T follicular helper cell (primary cell): ENCODE results near the gene C1QTNF8.

Experiments
- DNase-seq: peaks from one replicate; pipeline ENCODE4 v3.0.0-alpha.2; 2020; ENCODE audit warnings: low read depth

Gene C1QTNF8

DNA sequence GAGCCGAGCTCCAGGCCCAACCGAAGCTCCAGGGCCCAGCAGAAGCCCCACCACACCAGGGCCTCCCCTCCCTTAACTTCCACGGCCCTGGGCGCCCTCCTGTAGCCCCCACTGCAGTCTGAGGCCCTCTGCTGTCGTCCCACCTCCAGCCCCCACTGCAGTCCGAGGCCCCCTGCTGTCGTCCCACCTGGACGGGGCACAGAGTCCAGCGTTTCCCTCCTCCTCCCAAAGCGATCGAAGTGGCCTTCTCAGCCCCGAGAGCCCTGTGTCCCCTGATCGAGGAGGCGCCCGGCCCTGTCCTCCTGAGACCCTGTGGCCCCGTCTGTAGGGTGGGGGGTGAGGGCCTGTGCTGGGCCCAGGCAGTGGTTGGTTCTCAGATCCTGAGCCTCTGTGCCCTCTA is 31.1 kb upstream of the C1QTNF8 start:
- no peak for DNase-seq

- DNase-seq = no peak
Measured at GRCh38 chr16:1126586-1126985, 30.5 kb upstream of the C1QTNF8 start.

GRCh38 chr16:1126044-1126443 is 30.0 kb upstream of the C1QTNF8 start:
- DNase-seq = no peak

- no peak for DNase-seq
Measured at GRCh38 chr16:1125471-1125870, 29.4 kb upstream of the C1QTNF8 start.

- DNase-seq = no peak
Measured at GRCh38 chr16:1124795-1125194, 28.8 kb upstream of the C1QTNF8 start.

- DNase-seq = no peak
Measured at GRCh38 chr16:1124291-1124690, 28.2 kb upstream of the C1QTNF8 start.

DNA sequence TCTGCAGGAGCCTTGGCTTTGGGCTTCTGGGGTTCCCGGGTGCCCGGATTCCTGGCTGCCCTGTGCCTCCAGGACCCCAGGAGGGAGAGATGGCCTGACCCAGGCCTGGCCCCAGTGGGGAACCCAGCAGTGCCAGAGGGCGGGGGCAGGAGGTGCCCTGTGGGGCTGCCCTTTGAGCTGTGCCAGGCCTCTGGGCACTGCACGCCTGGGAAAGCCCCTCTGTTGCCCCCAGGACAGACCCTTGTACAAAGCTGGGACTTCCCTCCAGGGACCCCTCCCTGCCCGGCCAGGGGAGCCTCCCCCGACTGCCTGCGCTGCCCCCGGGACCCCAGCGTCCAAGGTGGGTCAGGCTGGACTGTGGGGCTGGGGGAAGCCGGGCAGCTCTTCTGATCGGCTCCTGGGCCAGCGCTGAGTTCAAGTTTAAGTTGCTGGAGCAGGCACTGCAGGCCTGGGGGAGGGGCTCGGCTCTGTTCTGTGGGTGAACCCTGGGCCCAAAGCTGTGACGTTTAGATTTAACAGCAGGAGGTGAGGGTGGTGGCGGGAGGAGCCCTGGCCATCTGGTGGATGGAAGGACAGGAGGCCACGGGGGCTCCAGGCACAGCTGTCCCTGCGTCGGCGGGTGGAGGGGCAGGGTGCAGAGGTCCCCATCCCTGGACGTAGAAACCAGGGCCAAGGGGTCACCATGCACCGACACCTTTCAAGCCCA is 27.6 kb upstream of the C1QTNF8 start:
- DNase-seq = no peak

GRCh38 chr16:1122398-1122765 is 26.3 kb upstream of the C1QTNF8 start:
- no peak for DNase-seq

DNA sequence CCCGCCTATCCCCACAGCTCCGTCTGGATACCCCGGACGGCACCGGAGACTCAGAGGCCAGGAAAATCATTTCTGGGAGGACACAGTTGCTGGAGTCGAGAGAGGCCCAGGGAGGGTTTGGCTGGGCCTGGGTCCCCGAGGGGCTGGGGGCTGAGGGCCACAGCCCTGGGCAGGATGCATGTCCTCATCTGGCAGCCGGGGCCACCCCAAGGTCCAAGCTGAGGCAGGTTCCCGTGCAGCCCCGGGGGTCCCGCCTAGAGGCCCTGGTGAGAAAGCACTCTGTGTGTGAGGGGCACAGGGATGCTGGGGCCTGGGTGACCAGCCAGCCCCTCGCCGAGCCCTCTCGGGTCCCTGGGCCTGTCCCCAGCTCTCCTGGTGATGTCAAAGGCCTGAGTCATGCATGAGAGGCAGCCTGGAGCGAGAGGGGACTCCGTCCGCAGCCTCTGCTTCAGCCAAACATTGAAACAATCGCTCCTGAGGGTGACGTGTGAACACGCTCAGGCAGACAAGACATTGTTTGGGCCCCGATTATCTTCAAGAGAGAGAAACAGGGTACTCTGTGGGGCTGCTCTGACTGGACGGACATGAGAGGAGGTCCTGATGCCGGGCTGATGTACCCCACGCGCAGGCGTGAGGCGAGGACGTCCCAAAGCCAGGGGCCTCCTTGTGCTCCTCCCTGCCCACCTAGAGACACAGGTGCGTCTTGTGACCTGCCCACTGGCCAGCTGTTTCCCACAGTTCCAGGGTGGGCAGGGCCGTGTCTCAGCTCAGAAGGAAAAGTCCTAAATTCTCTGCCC is 25.8 kb upstream of the C1QTNF8 start:
- DNase-seq = no peak

- no peak for DNase-seq
Measured at GRCh38 chr16:1121009-1121408, 25.0 kb upstream of the C1QTNF8 start.

DNA sequence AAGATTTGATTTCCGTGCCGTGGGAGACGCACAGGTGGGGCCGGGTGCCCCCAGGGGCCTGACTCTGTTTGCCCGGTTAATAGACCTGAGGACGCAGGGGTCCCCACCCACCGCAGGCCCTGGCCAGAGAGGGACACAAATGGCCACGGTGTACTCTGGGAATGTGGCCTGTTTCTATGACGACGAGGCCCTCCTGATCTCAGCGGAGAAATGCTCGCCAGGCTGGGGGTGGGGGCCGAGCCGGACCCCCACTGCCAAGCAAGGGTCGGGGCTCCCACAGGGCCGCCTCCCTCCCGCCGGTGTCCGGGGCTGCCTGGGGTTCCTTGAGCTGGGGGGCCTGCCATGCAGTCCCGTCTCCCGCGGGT is 24.5 kb upstream of the C1QTNF8 start:
- DNase-seq = no peak

DNA sequence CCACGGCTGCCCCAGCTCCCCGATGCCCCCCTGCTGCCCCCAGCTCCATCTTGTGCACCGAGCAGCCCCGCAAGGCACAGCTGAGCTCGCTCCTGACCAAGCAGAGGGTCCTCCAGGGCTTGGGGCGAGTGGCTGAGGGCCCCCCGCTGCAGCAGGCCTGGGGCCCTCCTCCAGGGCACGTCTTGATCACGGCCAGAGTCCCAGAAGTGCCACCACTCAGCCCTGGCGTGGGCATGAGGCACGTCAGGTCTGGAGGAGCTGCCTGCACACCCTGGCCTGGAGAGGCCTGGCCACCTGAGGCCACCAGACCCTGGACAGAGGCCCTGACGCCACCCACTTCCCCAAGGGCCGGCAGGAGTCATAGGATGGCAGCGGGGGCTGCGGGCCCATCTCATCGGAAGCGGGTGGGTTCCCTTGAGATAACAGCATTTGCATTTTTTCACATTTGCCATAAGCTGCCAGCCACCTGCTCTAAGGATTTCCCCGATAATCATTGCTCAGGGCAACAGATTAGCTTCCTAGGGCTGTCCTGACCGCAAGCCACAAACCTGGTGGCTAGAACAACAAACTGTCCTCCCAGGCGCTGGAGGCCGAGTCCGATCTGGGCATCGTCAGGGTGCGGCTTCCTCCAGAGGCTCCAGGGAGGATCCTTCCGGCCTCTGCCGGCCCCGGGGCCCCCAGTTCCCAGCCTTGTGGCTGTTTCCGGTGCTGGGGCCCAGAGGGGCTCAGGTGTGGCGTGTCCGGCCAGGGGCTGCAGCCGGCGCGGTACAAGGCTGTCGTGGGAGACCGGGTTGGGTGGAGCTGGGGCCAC is 23.9 kb upstream of the C1QTNF8 start:
- DNase-seq = no peak

GRCh38 chr16:1119129-1119528 is 23.1 kb upstream of the C1QTNF8 start:
- DNase-seq = no peak

- no peak for DNase-seq
Measured at GRCh38 chr16:1117926-1118325, 21.9 kb upstream of the C1QTNF8 start.

DNA sequence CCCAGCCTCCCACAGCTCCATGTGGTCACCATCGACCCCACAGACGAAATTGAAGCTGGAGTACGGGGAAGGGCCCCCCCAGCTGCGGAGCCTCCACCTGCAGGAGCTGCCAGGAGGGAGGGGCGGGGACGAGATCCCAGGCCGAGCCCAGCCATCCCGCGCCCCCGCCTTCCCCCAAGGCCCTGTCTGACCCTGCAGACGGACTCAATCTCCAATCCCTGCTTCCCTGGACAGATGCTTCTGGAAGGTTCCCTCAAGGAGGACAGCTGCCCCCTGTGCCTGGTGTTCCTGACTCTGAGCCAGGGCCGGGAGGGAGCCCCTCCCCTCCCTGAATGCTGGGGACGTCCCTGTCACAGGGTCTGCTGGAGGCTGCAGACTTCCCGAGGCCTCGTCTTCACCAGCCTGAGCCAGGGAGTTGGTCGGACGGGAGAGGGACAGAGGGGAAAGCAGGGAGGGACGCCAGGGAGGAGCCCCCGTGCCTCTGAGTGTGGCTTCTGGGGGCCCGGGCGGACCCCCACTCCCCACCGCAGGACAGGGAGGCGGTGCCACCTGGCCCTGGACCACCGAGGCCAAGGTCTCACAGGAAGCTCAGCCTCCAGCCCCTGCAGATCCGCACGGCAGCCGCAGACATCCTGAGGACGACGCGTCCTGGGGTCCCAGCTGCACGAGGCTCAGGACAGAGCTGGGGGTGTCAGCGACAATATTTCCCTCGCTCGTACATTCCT is 21.3 kb upstream of the C1QTNF8 start:
- no peak for DNase-seq

- no peak for DNase-seq
Measured at GRCh38 chr16:1116693-1117077, 20.6 kb upstream of the C1QTNF8 start.

- no peak for DNase-seq
Measured at GRCh38 chr16:1113889-1114526, 18.0 kb upstream of the C1QTNF8 start.

DNA sequence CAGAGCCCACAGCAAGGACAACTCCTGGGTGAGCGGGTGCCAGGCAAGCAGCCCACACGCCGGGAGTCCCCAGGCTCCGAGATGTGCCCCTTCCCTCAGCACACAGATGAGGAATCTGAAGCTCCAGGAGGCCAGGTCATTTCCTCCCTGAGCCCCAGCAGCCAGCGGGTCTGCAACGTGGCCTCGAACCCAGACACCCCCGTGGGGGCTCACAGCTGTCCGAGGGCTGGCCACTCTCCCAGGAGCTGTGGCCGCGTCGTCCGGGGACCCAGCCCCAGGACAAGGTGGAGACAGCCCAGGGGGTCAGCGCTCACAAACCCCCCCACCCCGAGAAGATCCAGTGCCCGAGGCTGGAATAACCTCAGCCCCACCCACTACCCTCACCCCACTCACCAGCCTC is 17.4 kb upstream of the C1QTNF8 start:
- DNase-seq = no peak

- DNase-seq = no peak
Measured at GRCh38 chr16:1112506-1113184, 16.6 kb upstream of the C1QTNF8 start.

DNA sequence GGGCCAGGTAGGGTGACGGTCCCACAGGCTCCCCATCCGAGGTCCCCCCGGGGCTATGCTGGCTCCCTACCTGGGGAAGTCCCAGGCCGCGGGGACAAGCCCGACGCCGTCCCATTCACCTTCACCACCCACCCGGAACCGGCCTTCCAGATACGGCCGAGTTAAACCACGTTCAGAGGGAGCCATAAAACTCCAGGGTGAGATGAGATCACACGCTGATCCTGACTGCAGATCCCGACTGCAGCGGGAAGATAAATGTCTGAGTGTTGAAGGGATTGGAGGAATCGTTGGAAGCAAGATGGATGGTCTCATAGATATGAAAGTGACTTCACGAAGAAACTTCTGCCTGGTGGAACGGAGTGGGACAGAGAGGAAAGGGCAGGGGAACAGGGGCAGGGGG is 13.6 kb upstream of the C1QTNF8 start:
- DNase-seq = no peak
